Epithelial cell of prostate (primary cell): ENCODE data around the gene SPATC1L.

Source experiments
- DNase-seq: peaks from one replicate; pipeline ENCODE4 v3.0.0-alpha.2; 2011; ENCODE audit warnings: low read depth, low spot score
- H3K27ac ChIP-seq: fragments of 450-650 bp; 2 replicates; pipeline ENCODE4 v1.5.1; 2017; ENCODE audit warnings: mild to moderate bottlenecking

Gene SPATC1L

GRCh38 chr21:46168659-46169386 is 15.4 kb downstream of the SPATC1L start:
- no peak for DNase-seq

GRCh38 chr21:46168238-46168637 is 16.0 kb downstream of the SPATC1L start:
- no peak for DNase-seq

More at GRCh38 chr21:46168659-46169386, 15.4 kb downstream of the SPATC1L start:
- H3K27ac ChIP-seq = no peak overlapping the region

GRCh38 chr21:46165098-46165497 is 19.2 kb downstream of the SPATC1L start:
- H3K27ac ChIP-seq = no peak overlapping the region
- DNase-seq = no peak

More at GRCh38 chr21:46168238-46168637, 16.0 kb downstream of the SPATC1L start:
- H3K27ac ChIP-seq = no peak overlapping the region

GRCh38 chr21:46163380-46163779 is 20.9 kb downstream of the SPATC1L start:
- no peak for DNase-seq
- no peak overlapping the region for H3K27ac ChIP-seq

GRCh38 chr21:46161633-46162592 is 22.3 kb downstream of the SPATC1L start:
- H3K27ac ChIP-seq = no peak overlapping the region
- no peak for DNase-seq

DNA sequence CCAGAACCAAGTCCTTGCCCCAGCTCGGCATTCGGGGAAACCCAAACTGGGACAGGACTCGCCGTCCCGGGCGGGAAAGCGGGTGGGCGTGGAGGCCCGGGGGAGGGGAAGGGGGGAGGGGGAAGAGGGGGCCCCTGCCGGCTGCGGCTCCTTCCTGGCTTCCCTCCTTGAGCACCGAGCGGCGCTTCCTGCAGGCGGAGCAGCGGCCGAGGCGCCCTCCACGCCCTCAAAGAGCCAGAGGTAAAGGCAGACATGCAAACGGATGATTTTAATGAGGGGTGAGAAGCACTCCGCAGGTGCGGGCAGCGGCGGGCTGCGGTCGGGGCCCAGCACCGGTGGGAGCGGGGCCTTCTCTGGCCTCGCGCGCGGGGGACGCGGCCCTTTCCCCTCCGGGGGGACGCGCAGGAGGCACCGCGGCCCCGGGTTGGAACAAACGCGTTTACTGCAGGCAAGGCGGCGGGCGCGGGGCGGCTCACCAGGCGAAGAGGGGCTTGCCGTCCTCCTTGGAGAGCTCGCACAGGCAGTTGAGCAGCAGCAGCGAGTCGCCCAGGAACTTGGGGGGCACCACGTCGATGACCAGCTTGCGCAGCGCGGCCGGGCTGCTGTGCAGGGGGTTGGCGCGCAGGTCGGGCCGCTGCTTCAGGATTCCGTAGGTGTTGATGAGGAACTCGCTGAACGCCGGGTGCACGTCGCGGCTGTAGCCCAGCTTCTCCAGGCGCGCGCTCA is 23.2 kb downstream of the SPATC1L start:
- DNase-seq = no peak
- H3K27ac ChIP-seq = no peak overlapping the region

- no peak overlapping the region for H3K27ac ChIP-seq
- DNase-seq = no peak
Measured at GRCh38 chr21:46160657-46160906, 23.7 kb downstream of the SPATC1L start.

- no peak overlapping the region for H3K27ac ChIP-seq
- no peak for DNase-seq
Measured at GRCh38 chr21:46159841-46160656, 24.2 kb downstream of the SPATC1L start.

- DNase-seq = no peak
- no peak overlapping the region for H3K27ac ChIP-seq
Measured at GRCh38 chr21:46159390-46159789, 24.9 kb downstream of the SPATC1L start.

DNA sequence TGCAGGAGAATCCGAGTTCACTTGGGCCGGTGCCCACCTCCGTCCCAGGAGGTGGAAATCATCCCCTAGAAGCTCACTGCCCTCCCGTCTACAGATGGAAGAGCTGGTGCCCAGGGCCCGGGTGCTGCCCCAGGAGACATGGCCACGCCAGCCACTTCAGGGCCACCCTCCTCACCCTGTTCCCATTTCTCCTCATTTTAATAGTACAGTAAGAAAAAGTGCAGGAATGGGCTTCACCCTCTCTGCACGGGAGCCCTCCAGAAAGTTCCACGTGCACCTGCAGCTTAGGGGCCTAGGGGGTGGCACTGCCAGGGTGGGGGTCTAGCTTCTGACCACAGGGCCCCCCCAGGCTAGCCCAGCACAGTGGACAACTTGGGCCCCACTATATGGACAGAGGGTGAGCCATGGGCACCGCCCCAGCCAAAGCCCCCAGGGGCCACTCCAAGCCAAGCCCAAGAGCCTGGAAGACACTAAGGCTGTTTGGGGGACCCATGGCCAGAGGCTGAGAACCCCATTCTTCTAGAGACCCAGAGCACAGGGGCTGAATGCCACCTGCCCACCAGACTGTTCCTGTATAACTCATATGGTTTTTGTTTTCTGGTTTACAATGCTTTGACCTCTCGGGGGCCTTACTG is 25.5 kb downstream of the SPATC1L start:
- no peak for DNase-seq
- no peak overlapping the region for H3K27ac ChIP-seq

GRCh38 chr21:46157987-46158451 is 26.2 kb downstream of the SPATC1L start:
- DNase-seq = no peak
- H3K27ac ChIP-seq = no peak overlapping the region

- no peak for DNase-seq
- no peak overlapping the region for H3K27ac ChIP-seq
Measured at GRCh38 chr21:46157396-46157986, 26.8 kb downstream of the SPATC1L start.

DNA sequence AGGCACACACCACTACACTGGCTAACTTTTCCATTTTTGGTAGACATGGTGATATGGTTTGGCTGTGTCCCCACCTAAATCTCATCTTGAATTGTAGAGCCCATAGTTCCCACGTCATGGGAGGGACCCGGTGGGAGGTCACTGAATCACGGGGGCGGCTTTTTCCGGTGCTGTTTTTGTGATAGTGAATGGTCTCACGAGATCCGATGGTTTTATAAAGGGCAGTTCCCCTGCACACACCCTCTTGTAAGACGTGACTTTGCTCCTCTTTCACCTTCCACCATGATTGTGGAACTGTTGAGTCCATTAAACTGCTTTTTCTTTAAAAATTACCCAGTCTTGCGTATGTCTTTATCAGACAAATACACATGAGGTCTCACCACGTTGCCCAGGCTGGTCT is 27.6 kb downstream of the SPATC1L start:
- DNase-seq = no peak
- H3K27ac ChIP-seq = no peak overlapping the region

DNA sequence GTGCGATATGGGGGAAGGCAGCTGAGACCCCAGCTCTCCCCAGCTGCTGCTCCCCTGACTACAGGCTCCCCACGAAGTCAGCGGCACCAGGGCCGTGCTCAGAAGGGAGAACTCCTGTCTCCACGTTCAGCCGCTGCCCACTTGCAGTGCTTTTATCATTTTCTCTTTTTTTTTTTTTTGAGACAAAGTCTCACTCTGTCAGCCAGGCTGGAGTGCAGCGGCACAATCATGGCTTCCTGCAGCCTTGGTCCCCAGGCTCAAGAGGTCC is 27.9 kb downstream of the SPATC1L start:
- DNase-seq = no peak
- no peak overlapping the region for H3K27ac ChIP-seq

GRCh38 chr21:46155514-46156377 is 28.5 kb downstream of the SPATC1L start, which contains the start of gene FTCD:
TSS of gene FTCD (minus strand) at chr21:46155579. CDS start at chr21:46155523, 56 bp downstream.
- no peak within 1 kb of the TSS for H3K27ac ChIP-seq
- no peak for DNase-seq

GRCh38 chr21:46154955-46155513 is 29.2 kb downstream of the SPATC1L start:
- no peak for DNase-seq
- no peak overlapping the region for H3K27ac ChIP-seq

GRCh38 chr21:46154155-46154954 is 29.9 kb downstream of the SPATC1L start:
- H3K27ac ChIP-seq = no peak overlapping the region
- no peak for DNase-seq
